OCI-LY7 (cell line): ENCODE results near the gene KATNAL2. TPM values are rescaled to one million over a fixed set of nuclear protein-coding genes. Genes with fewer than 3 reads are reported as not detected.

Experiments
- BruUV-seq: library from RNA; stranded (reverse); fragments of 400-500 nt; replicated peaks from 2 replicates; lab custom pipeline; 2021; lab: Mats Ljungman, UMichigan
- CTCF ChIA-PET: fragments of 300-600 bp; sonication (Branson Sonifier 250); formaldehyde crosslinking; loops from one replicate; lab custom pipeline; 2022; ENCODE audit warnings: antibody characterized with exemption; ENCODE audit not compliant: unreplicated experiment; lab: Charles Lee
- POLR2A ChIA-PET: fragments of 300-600 bp; sonication (Branson Sonifier 250); formaldehyde crosslinking; loops from one replicate; lab custom pipeline; 2022; ENCODE audit warnings: antibody characterized with exemption; lab: Charles Lee
- DNase-seq: peaks from one replicate; pipeline ENCODE4 v3.0.0-alpha.2; 2015; ENCODE audit warnings: low spot score
- H2AFZ ChIP-seq: fragments of 200-600 bp; sonication (generic), shearing (Covaris generic); 2 replicates; pipeline ENCODE4 v1.6.1; 2014; ENCODE audit warnings: mild to moderate bottlenecking, antibody characterized with exemption, low read length, moderate library complexity
- H3K27ac ChIP-seq: fragments of 200-600 bp; sonication (generic); 2 replicates; pipeline ENCODE4 v1.5.1; 2014; ENCODE audit warnings: mixed run types, low read depth, mild to moderate bottlenecking, moderate library complexity, low read length, inconsistent platforms; ENCODE audit not compliant: poor library complexity, severe bottlenecking
- H3K36me3 ChIP-seq: fragments of 200-600 bp; sonication (generic); 2 replicates; pipeline ENCODE4 v1.6.1; 2014; ENCODE audit warnings: mild to moderate bottlenecking, antibody characterized with exemption, low read length, moderate library complexity, mixed read lengths; ENCODE audit not compliant: insufficient read depth
- H3K4me1 ChIP-seq: fragments of 200-600 bp; sonication (generic); 2 replicates; pipeline ENCODE4 v1.5.1; 2014; ENCODE audit warnings: mild to moderate bottlenecking, low read length; ENCODE audit not compliant: insufficient read depth, poor library complexity, severe bottlenecking
- H3K4me2 ChIP-seq: fragments of 200-600 bp; sonication (generic); 2 replicates; pipeline ENCODE4 v1.6.1; 2014; ENCODE audit warnings: mild to moderate bottlenecking, low read length
- H3K4me3 ChIP-seq: fragments of 200-600 bp; sonication (generic); 2 replicates; pipeline ENCODE4 v1.5.1; 2014; ENCODE audit warnings: mild to moderate bottlenecking, low read depth, low read length; ENCODE audit not compliant: poor library complexity, severe bottlenecking
- H3K79me2 ChIP-seq: fragments of 200-600 bp; sonication (generic); 2 replicates; pipeline ENCODE4 v1.6.1; 2016; ENCODE audit warnings: low read depth, mild to moderate bottlenecking, low read length, moderate library complexity, mixed read lengths; ENCODE audit not compliant: insufficient read depth
- H3K9me2 ChIP-seq: fragments of 200-600 bp; sonication (generic); 2 replicates; pipeline ENCODE4 v1.6.1; 2016; ENCODE audit warnings: mild to moderate bottlenecking, low read length, mixed read lengths; ENCODE audit not compliant: insufficient read depth
- H3K9me3 ChIP-seq: fragments of 200-600 bp; sonication (generic); 2 replicates; pipeline ENCODE4 v1.6.1; 2014; ENCODE audit warnings: mild to moderate bottlenecking, mixed run types, low read length, mixed read lengths
- H4K20me1 ChIP-seq: fragments of 200-600 bp; sonication (generic); 2 replicates; pipeline ENCODE4 v1.6.1; 2014; ENCODE audit warnings: mild to moderate bottlenecking, antibody characterized with exemption, low read length, moderate library complexity, mixed read lengths; ENCODE audit not compliant: insufficient read depth
- CTCF ChIP-seq: fragments of 200-600 bp; sonication (generic); conservative IDR thresholded peaks from 2 replicates; pipeline ENCODE4 v1.5.1; 2014; ENCODE audit warnings: mild to moderate bottlenecking, antibody characterized with exemption, low read length, moderate library complexity, mixed read lengths
- EZH2phosphoT487 ChIP-seq: fragments of 200-600 bp; sonication (generic); IDR thresholded peaks from 2 replicates; pipeline ENCODE4 v1.6.1; 2018; ENCODE audit warnings: low read depth, borderline replicate concordance, mild to moderate bottlenecking, mixed run types, antibody characterized with exemption, low read length, moderate library complexity, mixed read lengths
- intact Hi-C: fragments of 100-400 bp; cut with micrococcal nuclease; formaldehyde crosslinking; loops from one replicate; pipeline ENCODE4 v1.10.0; 2022; ENCODE audit not compliant: unreplicated experiment
- total RNA-seq, 2 experiments: library from RNA; depleted of rRNA in 1 of 2; stranded (reverse); fragments of >200 nt in 1 of 2; shearing (Covaris generic) in 1 of 2; gene quantifications; 2 replicates each; pipeline ENCODE4 v1.2.3, GENCODE V29; 2014 to 2022

Gene KATNAL2
- total RNA-seq, 2 experiments from 2014 or later: 5.7 to 16.1 TPM

DNA sequence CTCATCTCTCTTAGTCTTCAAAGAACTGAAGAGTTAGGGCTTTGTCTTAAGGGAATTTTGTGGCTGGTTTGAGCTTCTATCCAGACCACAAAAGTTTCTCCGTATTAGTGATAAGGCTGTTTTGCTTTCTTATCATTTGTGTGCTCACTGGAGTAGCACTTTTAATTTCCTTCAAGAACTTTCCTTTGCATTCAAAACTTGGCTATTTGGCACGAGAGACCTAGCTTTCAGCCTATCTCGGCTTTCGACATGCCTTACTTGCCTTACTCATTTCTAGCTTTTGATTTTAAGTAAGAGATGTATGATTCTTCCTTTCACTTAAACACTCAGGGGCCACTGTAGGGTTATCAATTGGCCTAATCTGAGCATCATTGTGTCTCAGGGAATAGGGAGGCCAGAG, 203.0 kb downstream of the KATNAL2 start:
- Histone ChIP-seq H2AFZ (no peak overlapping the region), H3K4me1 (no peaks in the 10 kb centered on the region), H4K20me1 (no peaks in the 10 kb centered on the region), H3K4me2 (no peak overlapping the region), H3K9me2 (no peaks in the 10 kb centered on the region), H3K27ac (no peak overlapping the region), H3K9me3 (no peaks in the 10 kb centered on the region), H3K79me2 (no peaks in the 10 kb centered on the region), H3K36me3 (no peaks in the 10 kb centered on the region), H3K4me3 (no peak overlapping the region)
- ChIA-PET POLR2A (no interaction called here), CTCF (no interaction called here)
- TF ChIP-seq CTCF: no peak
- TF ChIP-seq EZH2phosphoT487: no peak
- no peak for DNase-seq
- BruUV-seq: no TSS peak
- intact Hi-C loops: no loop called here

DNA sequence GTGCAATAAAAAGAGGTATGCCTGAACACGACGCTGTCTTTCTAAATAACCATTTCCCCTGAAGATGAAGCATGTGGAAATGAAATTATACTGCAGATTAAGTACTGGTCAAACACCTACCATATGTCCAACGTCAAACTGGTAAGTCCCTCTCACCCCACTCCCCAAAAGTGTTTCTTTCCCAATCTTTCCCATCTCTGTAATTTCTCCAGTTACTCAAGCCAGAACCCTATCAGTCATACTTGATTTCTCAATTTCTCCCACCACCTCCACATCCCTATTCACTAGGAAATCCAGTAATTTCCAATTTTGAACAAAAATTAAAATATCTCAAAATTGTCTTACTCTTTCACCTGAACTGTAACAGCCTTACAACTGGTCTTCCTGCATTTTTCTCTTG, 203.7 kb downstream of the KATNAL2 start:
- Histone ChIP-seq H2AFZ (no peak overlapping the region), H3K4me1 (no peaks in the 10 kb centered on the region), H3K27ac (no peak overlapping the region), H3K36me3 (no peaks in the 10 kb centered on the region), H3K79me2 (no peaks in the 10 kb centered on the region), H3K4me2 (no peak overlapping the region), H4K20me1 (no peaks in the 10 kb centered on the region), H3K9me3 (no peaks in the 10 kb centered on the region), H3K9me2 (no peaks in the 10 kb centered on the region), H3K4me3 (no peak overlapping the region)
- no TSS peak for BruUV-seq
- no peak for TF ChIP-seq CTCF
- no peak for TF ChIP-seq EZH2phosphoT487
- intact Hi-C loops: no loop called here
- POLR2A ChIA-PET: no interaction called here
- CTCF ChIA-PET: no interaction called here
- no peak for DNase-seq

DNA sequence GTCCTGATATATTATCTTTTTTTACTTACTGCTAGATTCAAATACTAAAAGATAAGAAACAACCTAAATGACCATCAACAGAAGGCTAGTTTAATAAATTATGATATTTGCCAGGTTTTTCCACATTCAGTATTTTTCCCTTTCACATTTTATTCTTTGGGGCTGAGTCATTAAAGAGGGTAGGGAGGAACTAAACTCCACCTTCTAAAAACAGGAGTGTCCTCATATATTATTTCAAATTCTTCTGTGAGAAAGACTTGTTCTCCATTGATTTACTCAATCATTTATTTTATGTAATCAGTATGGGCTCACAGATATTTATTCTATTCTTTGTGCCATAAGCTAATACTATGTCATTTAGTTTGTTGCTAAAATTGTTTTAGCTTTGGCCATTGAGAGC, 223.9 kb downstream of the KATNAL2 start:
- Histone ChIP-seq H2AFZ (no peak overlapping the region), H3K4me1 (no peaks in the 10 kb centered on the region), H4K20me1 (no peaks in the 10 kb centered on the region), H3K36me3 (no peaks in the 10 kb centered on the region), H3K27ac (no peak overlapping the region), H3K4me2 (no peak overlapping the region), H3K9me3 (no peaks in the 10 kb centered on the region), H3K4me3 (no peak overlapping the region), H3K9me2 (no peaks in the 10 kb centered on the region), H3K79me2 (no peaks in the 10 kb centered on the region)
- no TSS peak for BruUV-seq
- TF ChIP-seq CTCF (no peak), EZH2phosphoT487 (no peak)
- no peak for DNase-seq
- intact Hi-C loops: no loop called here
- CTCF ChIA-PET: no interaction called here
- POLR2A ChIA-PET: no interaction called here
